Measurements from ENCODE around the gene USP40.

GRCh38 chr2:233535271-233535670, 31.3 kb downstream of the USP40 start:
- TF ChIP-seq POLR2AphosphoS5 (IDR thresholded peaks at IDR 0.05) (no peak), POLR2A (IDR thresholded peaks at IDR 0.05) (no peak)
